Left ventricle myocardium inferior (tissue), 1 donor: ENCODE measurements around the gene SMARCC1. TPM values are rescaled to one million over a fixed set of nuclear protein-coding genes. Genes with fewer than 3 reads are reported as not detected.

Experiments
- DNase-seq: peaks from one replicate; pipeline ENCODE4 v3.0.0-alpha.2; 2020
- H3K27ac ChIP-seq: fragments of 200-600 bp; replicated peaks from 2 replicates; pipeline ENCODE4 v1.8.0; 2021
- H3K27me3 ChIP-seq: fragments of 200-600 bp; 2 replicates; pipeline ENCODE4 v1.8.0; 2021; ENCODE audit warnings: low read depth
- H3K36me3 ChIP-seq: fragments of 200-600 bp; 2 replicates; pipeline ENCODE4 v1.8.0; 2021
- H3K4me1 ChIP-seq: fragments of 200-600 bp; 2 replicates; pipeline ENCODE4 v1.8.0; 2021
- H3K4me3 ChIP-seq: fragments of 200-600 bp; 2 replicates; pipeline ENCODE4 v1.8.0; 2021; ENCODE audit warnings: mild to moderate bottlenecking, moderate library complexity
- H3K9me3 ChIP-seq: fragments of 200-600 bp; replicated peaks from 2 replicates; pipeline ENCODE4 v1.8.0; 2021
- intact Hi-C: fragments of 100-400 bp; cut with micrococcal nuclease; formaldehyde crosslinking; loops from one replicate; pipeline ENCODE4 v1.11.0; 2022
- total RNA-seq: library from RNA; stranded (reverse); fragmentation: NEBNext Ultra II Directional; extraction: Animal tissue kit (Norgen Biotek cat#: 25700); gene quantifications from one replicate; pipeline ENCODE4 v1.2.1, GENCODE V29; 2021
- TF ChIP-seq, protein P1 (sequence below): fragments of 200-600 bp; IDR thresholded peaks from 2 replicates; pipeline ENCODE4 v1.8.0; 2021; ENCODE audit warnings: antibody characterized with exemption, mild to moderate bottlenecking, borderline replicate concordance
- donor health status: DM: no; HTN: yes; CAD: no; lungs with severe emphysema.

Gene SMARCC1
- total RNA-seq, 1 donor from 2014 or later = 22.9 TPM

DNA sequence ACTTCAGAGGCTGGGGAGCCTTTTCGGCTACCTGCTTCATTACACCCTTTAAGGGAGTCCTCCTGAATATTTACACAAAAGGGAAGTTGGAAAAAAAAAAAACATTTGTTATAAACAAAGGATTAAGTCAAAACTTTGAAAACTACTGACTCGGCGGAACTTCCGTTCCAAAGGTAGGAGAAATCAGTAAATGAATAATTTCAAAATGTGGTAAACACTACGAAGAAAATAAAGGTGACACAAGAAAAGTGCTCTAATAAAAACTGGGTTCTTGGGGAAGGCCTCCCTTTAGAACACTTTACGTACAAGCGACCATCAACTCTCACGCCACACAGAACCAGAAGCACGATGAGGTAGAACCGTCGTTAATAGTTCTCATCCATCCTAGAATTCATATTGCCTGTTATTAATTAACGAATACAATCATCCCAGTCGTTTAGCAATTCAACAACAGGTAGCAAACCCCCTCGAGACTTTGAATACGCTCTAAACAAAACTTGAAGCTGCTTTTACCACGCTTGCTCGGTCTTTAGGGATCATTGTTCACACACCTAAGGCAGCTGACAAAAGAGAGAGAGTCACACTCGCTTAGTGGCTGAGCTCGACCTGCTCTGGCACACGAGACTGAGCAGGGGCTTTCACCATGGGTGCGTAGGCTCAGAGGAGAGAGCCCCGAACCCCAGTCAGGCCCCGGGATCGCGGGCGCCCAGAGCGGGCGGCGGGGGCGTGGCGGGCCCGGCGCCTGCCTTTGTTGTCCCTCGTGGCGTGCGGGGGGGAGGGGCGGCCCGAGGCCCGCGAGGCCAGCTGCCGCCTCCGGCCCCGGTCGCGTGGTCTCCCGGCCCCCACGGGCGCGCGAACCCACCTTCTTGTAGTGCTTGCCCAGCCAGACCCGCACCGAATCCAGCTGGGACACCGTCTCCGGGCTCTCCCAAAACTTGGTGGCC, 680 bp downstream of the SMARCC1 start:
- Histone ChIP-seq H3K4me3 (peak overlapping the region; percentile 94), H3K36me3 (no peaks in the 10 kb centered on the region), H3K27ac (peak overlapping the region; percentile 98), H3K4me1 (peaks cover 54% of the 10 kb centered on the region), H3K27me3 (no peaks in the 10 kb centered on the region), H3K9me3 (no peaks in the 10 kb centered on the region)
- DNase-seq = peak; percentile 70
- intact Hi-C loops = no loop called here
- TF ChIP-seq, protein P1, sequence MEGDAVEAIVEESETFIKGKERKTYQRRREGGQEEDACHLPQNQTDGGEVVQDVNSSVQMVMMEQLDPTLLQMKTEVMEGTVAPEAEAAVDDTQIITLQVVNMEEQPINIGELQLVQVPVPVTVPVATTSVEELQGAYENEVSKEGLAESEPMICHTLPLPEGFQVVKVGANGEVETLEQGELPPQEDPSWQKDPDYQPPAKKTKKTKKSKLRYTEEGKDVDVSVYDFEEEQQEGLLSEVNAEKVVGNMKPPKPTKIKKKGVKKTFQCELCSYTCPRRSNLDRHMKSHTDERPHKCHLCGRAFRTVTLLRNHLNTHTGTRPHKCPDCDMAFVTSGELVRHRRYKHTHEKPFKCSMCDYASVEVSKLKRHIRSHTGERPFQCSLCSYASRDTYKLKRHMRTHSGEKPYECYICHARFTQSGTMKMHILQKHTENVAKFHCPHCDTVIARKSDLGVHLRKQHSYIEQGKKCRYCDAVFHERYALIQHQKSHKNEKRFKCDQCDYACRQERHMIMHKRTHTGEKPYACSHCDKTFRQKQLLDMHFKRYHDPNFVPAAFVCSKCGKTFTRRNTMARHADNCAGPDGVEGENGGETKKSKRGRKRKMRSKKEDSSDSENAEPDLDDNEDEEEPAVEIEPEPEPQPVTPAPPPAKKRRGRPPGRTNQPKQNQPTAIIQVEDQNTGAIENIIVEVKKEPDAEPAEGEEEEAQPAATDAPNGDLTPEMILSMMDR = no peak

DNA sequence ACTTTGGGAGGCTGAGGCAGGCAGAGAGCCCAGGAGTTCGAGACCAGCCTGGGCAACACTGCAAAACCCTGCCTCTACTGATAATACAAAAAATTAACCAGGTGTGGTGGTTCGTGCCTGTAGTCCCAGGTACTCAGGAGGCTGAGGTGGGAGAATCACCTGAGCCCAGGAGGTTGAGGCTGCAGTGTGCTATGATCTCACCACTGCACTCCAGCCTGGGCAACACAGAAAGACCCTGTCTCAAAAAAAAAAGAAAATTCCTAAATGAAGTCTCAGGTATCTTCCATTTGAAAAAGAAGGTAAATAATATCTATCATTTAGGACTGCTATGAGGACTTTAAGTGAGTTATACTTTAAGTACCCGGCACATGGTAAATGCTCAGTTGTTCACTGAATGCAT, 2.9 kb downstream of the SMARCC1 start:
- Histone ChIP-seq H3K36me3 (no peaks in the 10 kb centered on the region), H3K27ac (no peak overlapping the region), H3K4me1 (peaks cover 54% of the 10 kb centered on the region), H3K4me3 (no peak overlapping the region), H3K9me3 (no peaks in the 10 kb centered on the region), H3K27me3 (no peaks in the 10 kb centered on the region)
- DNase-seq = no peak
- TF ChIP-seq, protein P1 = no peak
- intact Hi-C loops = no loop called here

- intact Hi-C loops = no loop called here
- Histone ChIP-seq H3K27ac (no peak overlapping the region), H3K36me3 (peaks cover 25% of the 10 kb centered on the region), H3K27me3 (no peaks in the 10 kb centered on the region), H3K4me1 (peaks cover 4% of the 10 kb centered on the region), H3K4me3 (no peak overlapping the region), H3K9me3 (no peaks in the 10 kb centered on the region)
- no peak for DNase-seq
- TF ChIP-seq, protein P1 = no peak
Measured at GRCh38 chr3:47772788-47773187, 8.9 kb downstream of the SMARCC1 start.

GRCh38 chr3:47772047-47772446, 9.6 kb downstream of the SMARCC1 start:
- DNase-seq = no peak
- peaks cover 25% of the 10 kb centered on the region for H3K36me3 ChIP-seq
- H3K27ac ChIP-seq = no peak overlapping the region
- H3K4me1 ChIP-seq = no peaks in the 10 kb centered on the region
- TF ChIP-seq, protein P1 = no peak
- no peaks in the 10 kb centered on the region for H3K27me3 ChIP-seq
- H3K4me3 ChIP-seq = no peak overlapping the region
- intact Hi-C loops = no loop called here
- no peaks in the 10 kb centered on the region for H3K9me3 ChIP-seq

DNA sequence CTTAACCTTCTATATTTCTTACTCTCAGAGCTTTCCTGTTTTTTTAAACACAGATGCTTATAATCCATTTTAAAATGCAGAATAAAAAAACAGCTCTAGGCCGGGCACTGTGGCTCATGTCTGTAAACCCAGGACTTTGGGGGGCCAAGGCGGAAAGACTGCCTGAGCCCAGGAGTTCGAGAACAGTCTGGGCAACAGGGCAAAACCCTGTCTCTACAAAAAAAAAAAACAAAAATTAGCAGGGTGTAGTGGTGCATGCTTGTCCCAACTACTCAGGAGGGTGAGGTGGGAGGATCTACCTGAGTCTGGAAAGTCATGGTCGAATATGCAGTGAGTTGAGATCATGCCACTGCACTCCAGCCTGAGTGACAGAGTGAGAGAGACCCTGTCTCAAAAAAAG, 15.5 kb downstream of the SMARCC1 start:
- TF ChIP-seq, protein P1 = no peak
- peaks cover 9% of the 10 kb centered on the region for H3K36me3 ChIP-seq
- H3K27me3 ChIP-seq = no peaks in the 10 kb centered on the region
- peaks cover 9% of the 10 kb centered on the region for H3K4me1 ChIP-seq
- no peak for DNase-seq
- intact Hi-C loops = no loop called here
- no peak overlapping the region for H3K4me3 ChIP-seq
- no peak overlapping the region for H3K27ac ChIP-seq
- no peaks in the 10 kb centered on the region for H3K9me3 ChIP-seq
